Osteoblast (primary cell): ENCODE measurements around the gene FOSB. TPM values are rescaled to one million over a fixed set of nuclear protein-coding genes. Genes with fewer than 3 reads are reported as not detected.

ENCODE experiments used
- DNase-seq: peaks from one replicate; pipeline ENCODE4 v3.0.0; 2011; ENCODE audit warnings: low spot score, mixed read lengths; ENCODE audit not compliant: insufficient read length; ENCODE audit errors: missing footprints
- H2AFZ ChIP-seq: 2 replicates; pipeline ENCODE4 v1.6.0; 2011; ENCODE audit warnings: mild to moderate bottlenecking, low read length
- H3K27ac ChIP-seq: 2 replicates; pipeline ENCODE4 v1.5.1; 2011; ENCODE audit warnings: mild to moderate bottlenecking, low read depth, low read length, moderate library complexity
- H3K27me3 ChIP-seq: 2 replicates; pipeline ENCODE4 v1.6.0; 2012; ENCODE audit warnings: mild to moderate bottlenecking, control low read depth, inconsistent platforms, low read length, moderate library complexity; ENCODE audit not compliant: insufficient read depth
- H3K36me3 ChIP-seq: 2 replicates; pipeline ENCODE4 v1.5.1; 2011; ENCODE audit warnings: mild to moderate bottlenecking, low read length, control low read depth, moderate library complexity; ENCODE audit not compliant: insufficient read depth
- H3K4me1 ChIP-seq: 2 replicates; pipeline ENCODE4 v1.5.1; 2011; ENCODE audit warnings: mild to moderate bottlenecking, low read length, control low read depth, moderate library complexity; ENCODE audit not compliant: insufficient read depth
- H3K4me2 ChIP-seq: 2 replicates; pipeline ENCODE4 v1.6.0; 2011; ENCODE audit warnings: mild to moderate bottlenecking, low read length; ENCODE audit not compliant: insufficient read depth
- H3K4me3 ChIP-seq: fragments of 200-600 bp; sonication (generic); 3 replicates; pipeline ENCODE4 v1.5.1; 2012; ENCODE audit warnings: mild to moderate bottlenecking, low read length, inconsistent platforms; ENCODE audit not compliant: insufficient read depth
- H3K79me2 ChIP-seq: 2 replicates; pipeline ENCODE4 v1.6.0; 2012; ENCODE audit warnings: mild to moderate bottlenecking, low read length, control low read depth, inconsistent platforms; ENCODE audit not compliant: insufficient read depth
- H3K9me3 ChIP-seq: 2 replicates; pipeline ENCODE4 v1.5.1; 2011; ENCODE audit warnings: low read depth, low read length, control low read depth
- H4K20me1 ChIP-seq: 2 replicates; pipeline ENCODE4 v1.6.0; 2012; ENCODE audit warnings: mild to moderate bottlenecking, low read length, control low read depth; ENCODE audit not compliant: insufficient read depth
- CTCF ChIP-seq: IDR thresholded peaks from 2 replicates; pipeline ENCODE4 v1.5.1; 2011; ENCODE audit warnings: mild to moderate bottlenecking, low read depth, low read length, moderate library complexity; ENCODE audit errors: extremely low read depth
- total RNA-seq: library from RNA; depleted of rRNA; stranded (reverse); fragments of >200 nt; gene quantifications from 2 replicates; pipeline ENCODE4 v1.2.3, GENCODE V29; 2012

Gene FOSB
- total RNA-seq, 1 donor, result 3.3 TPM

GRCh38 chr19:45446944-45447343 is 20.9 kb upstream of the FOSB start:
- Histone ChIP-seq H3K27ac (no peak overlapping the region), H3K36me3 (no peaks in the 10 kb centered on the region), H3K9me3 (no peaks in the 10 kb centered on the region), H3K27me3 (no peaks in the 10 kb centered on the region), H3K4me2 (no peak overlapping the region), H3K4me1 (peaks cover 30% of the 10 kb centered on the region), H2AFZ (no peak overlapping the region), H4K20me1 (no peaks in the 10 kb centered on the region), H3K79me2 (peaks cover 17% of the 10 kb centered on the region), H3K4me3 (no peak overlapping the region)
- TF ChIP-seq CTCF, result no peak
- no peak for DNase-seq

GRCh38 chr19:45448425-45448756 is 19.4 kb upstream of the FOSB start:
- Histone ChIP-seq H3K4me3 (no peak overlapping the region), H3K4me2 (no peak overlapping the region), H3K79me2 (peaks cover 12% of the 10 kb centered on the region), H3K36me3 (no peaks in the 10 kb centered on the region), H3K27me3 (no peaks in the 10 kb centered on the region), H3K9me3 (no peaks in the 10 kb centered on the region), H3K4me1 (peaks cover 21% of the 10 kb centered on the region), H4K20me1 (no peaks in the 10 kb centered on the region), H2AFZ (no peak overlapping the region), H3K27ac (peak overlapping the region; percentile 1)
- TF ChIP-seq CTCF, result no peak
- no peak for DNase-seq

GRCh38 chr19:45448887-45449299 is 18.9 kb upstream of the FOSB start:
- H3K79me2 ChIP-seq, result peaks cover 12% of the 10 kb centered on the region
- H3K9me3 ChIP-seq, result no peaks in the 10 kb centered on the region
- H3K4me2 ChIP-seq, result peak overlapping the region; percentile 5
- no peak for DNase-seq
- H2AFZ ChIP-seq, result no peak overlapping the region
- no peak for TF ChIP-seq CTCF
- H3K27ac ChIP-seq, result peak overlapping the region; percentile 1
- no peaks in the 10 kb centered on the region for H3K27me3 ChIP-seq
- no peaks in the 10 kb centered on the region for H4K20me1 ChIP-seq
- H3K36me3 ChIP-seq, result no peaks in the 10 kb centered on the region
- peaks cover 22% of the 10 kb centered on the region for H3K4me1 ChIP-seq
- H3K4me3 ChIP-seq, result no peak overlapping the region

GRCh38 chr19:45450012-45450333 is 17.8 kb upstream of the FOSB start:
- Histone ChIP-seq H3K27ac (peak overlapping the region; percentile 91), H3K27me3 (no peaks in the 10 kb centered on the region), H2AFZ (no peak overlapping the region), H3K36me3 (no peaks in the 10 kb centered on the region), H3K4me3 (peak overlapping the region; percentile 83), H3K4me1 (peaks cover 26% of the 10 kb centered on the region), H4K20me1 (no peaks in the 10 kb centered on the region), H3K4me2 (peak overlapping the region; percentile 69), H3K9me3 (no peaks in the 10 kb centered on the region), H3K79me2 (peaks cover 12% of the 10 kb centered on the region)
- no peak for DNase-seq
- no peak for TF ChIP-seq CTCF
